ENCODE data around the gene LILRA2.
"Not testable (repeated sequence)": the region's sequence is repeated elsewhere in the genome, so short reads cannot be mapped to it uniquely, and the experiment has no call there.

The LILRA2 gene

DNA sequence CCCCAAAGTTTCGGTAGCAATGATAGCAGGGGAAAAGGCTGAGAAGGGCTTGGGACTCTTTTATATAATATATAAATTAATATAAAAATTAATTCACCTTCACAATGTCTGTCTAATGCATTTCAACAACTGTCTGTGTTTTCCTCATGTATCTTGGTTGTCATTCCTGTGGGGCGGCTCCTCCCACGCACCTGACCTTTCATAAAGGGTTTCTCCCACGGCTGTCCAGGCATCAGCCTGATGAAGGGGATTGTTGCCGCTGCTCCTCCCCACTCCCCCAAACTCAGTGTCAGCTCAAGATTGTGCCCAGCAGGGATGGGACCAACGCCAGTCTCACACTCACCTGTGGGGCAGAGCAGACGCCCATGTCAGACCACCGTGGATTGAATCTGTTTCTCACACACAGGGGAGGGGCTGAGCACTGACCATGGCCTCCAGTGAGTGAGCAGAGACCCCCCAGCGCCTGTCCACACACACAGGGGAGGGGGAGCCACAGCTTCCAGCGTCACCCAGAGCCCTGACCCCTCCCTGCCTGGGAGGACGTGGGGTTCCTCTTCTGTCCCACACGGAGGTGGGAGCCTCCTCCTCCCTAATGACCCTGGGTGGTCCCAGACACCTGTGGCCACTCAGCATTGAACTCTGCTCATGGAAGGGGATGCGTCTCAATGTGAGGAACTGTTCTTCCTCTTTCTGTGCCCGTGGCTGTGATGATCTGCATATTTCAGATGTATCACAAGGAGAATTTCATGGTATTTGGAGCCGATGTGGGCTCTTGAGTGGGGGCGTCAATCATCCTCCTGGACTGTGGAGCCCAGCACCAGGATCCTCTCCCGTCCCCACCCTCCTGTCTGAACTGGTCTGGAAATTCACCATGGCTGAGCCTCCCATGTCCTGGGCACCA, 1.6 kb upstream of the LILRA2 start:
- not testable (repeated sequence) for DNase-seq

- DNase-seq, result no peak
Measured at GRCh38 chr19:54572696-54573311, 786 bp upstream of the LILRA2 start.

- no peak for DNase-seq
Measured at GRCh38 chr19:54574051-54574450, 461 bp downstream of the LILRA2 start.

GRCh38 chr19:54574527-54575056, 1.0 kb downstream of the LILRA2 start:
- DNase-seq, result no peak

DNA sequence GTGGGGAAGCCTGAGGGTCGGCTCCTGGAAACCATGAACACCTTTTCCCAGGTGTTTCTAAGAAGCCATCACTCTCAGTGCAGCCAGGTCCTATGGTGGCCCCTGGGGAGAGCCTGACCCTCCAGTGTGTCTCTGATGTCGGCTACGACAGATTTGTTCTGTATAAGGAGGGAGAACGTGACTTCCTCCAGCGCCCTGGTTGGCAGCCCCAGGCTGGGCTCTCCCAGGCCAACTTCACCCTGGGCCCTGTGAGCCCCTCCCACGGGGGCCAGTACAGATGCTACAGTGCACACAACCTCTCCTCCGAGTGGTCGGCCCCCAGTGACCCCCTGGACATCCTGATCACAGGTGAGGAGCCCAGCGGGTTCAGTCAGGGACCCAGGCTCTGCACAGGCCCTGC, 1.6 kb downstream of the LILRA2 start:
- not testable (repeated sequence) for DNase-seq

GRCh38 chr19:54576411-54576976, 2.9 kb downstream of the LILRA2 start:
- DNase-seq, result no peak

GRCh38 chr19:54577334-54577733, 3.7 kb downstream of the LILRA2 start:
- DNase-seq, result no peak

DNA sequence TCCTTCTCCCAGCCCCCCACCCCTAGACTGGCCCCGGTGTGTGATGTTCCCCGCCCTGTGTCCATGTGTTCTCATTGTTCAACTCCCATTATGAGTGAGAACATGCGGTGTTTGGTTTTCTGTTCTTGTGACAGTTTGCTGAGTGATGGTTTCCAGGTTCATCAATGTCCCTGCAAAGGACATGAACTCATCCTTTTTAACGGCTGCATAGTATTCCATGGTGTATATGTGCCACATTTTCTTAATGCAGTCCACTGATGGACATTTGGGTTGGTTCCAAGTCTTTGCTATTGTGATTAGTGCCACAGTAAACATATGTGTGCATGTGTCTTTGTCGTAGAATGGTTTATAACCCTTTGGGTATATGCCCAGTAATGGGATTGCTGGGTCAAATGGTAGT, 4.7 kb downstream of the LILRA2 start:
- not testable (repeated sequence) for DNase-seq

DNA sequence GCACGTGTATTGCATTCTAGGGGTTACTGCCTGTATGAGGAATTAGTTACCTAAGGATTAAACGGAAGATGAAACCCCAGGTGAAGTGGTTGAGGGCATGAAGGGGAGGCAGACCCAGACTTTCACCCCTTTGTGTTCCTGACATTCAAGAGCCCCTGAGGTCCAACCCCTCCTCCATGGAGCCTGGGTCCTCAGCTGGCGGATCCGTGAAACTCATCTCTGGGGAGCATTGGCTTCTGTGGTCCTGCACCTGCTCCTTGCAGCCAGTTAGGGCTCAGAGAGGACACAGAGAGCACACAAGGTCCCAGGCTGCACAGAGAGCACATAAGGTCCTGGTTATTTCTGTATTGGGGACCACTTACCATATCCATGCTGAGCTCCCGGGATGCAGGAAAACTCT, 12.8 kb downstream of the LILRA2 start:
- no peak for DNase-seq

DNA sequence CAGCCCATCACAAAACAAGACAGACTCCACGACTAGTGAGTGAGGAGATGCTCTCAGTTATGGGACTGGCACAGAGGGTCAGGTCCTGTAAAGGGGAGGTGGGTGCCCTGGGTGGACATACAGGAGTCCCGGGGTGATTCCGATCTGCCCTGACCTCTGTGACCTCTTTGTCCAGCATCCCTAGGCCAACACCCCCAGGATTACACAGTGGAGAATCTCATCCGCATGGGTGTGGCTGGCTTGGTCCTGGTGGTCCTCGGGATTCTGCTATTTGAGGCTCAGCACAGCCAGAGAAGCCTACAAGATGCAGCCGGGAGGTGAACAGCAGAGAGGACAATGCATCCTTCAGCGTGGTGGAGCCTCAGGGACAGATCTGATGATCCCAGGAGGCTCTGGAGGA, 13.4 kb downstream of the LILRA2 start:
- DNase-seq, result no peak

DNA sequence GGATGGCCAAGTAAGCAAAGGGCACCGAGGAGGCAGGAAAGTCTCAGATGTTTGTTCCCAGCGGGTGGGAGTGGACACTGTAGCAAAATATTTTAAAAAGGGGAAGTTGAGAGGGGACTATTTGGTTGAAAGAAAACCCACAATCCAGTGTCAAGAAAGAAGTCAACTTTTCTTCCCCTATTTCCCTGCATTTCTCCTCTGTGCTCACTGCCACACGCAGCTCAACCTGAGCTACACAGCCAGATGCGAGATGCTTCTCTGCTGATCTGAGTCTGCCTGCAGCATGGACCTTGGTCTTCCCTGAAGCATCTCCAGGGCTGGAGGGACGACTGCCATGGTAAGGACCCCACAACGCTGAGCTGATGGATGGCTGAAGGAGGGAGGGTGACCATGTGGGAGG, 19.9 kb downstream of the LILRA2 start, which contains the start of gene LILRA1:
LILRA1 (plus strand) TSS at position 188 of the 400 bp plus-strand sequence. CDS start 613 bp downstream, outside the sequence.
- not testable (repeated sequence) for DNase-seq

DNA sequence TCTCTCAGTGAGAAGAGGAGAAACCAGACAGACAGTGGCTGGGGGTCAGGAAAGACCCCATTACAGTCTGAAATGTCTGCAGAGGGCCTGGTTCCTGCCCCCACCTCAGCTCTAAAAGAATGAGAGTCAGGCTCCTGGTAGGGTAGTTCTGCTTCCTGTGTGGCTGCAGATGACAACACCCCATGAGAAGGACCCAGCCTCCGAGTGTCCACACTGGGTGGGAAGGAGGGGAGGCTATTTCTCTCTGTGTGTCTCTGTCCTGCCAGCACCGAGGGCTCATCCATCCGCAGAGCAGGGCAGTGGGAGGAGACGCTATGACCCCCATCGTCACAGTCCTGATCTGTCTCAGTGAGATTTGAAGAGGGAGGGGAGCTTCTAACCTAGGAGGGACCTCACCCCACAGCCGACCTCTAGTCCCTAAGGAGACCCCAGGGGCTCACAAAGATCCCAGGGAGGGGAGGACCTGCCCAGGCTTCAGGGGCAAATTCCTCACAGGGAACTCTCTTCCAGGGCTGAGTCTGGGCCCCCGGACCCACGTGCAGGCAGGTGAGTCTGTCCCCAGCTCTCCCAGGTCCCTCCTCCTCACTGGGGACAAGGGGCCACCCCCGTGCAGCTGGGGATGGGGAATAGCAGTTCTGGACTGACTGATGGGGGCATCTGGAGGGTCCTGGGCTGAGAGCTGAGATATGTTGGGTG, 20.5 kb downstream of the LILRA2 start:
- not testable (repeated sequence) for DNase-seq

DNA sequence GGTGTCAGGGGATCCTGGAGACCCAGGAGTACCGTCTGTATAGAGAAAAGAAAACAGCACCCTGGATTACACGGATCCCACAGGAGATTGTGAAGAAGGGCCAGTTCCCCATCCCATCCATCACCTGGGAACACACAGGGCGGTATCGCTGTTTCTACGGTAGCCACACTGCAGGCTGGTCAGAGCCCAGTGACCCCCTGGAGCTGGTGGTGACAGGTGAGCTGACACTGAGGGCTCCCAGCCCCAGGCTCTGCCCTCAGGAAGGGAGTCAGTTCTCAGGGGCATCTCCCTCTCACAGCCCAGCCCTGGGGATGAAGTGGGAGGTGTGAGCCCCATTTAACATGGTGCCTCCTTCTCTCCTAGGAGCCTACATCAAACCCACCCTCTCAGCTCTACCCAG, 21.1 kb downstream of the LILRA2 start:
- DNase-seq, result no peak

DNA sequence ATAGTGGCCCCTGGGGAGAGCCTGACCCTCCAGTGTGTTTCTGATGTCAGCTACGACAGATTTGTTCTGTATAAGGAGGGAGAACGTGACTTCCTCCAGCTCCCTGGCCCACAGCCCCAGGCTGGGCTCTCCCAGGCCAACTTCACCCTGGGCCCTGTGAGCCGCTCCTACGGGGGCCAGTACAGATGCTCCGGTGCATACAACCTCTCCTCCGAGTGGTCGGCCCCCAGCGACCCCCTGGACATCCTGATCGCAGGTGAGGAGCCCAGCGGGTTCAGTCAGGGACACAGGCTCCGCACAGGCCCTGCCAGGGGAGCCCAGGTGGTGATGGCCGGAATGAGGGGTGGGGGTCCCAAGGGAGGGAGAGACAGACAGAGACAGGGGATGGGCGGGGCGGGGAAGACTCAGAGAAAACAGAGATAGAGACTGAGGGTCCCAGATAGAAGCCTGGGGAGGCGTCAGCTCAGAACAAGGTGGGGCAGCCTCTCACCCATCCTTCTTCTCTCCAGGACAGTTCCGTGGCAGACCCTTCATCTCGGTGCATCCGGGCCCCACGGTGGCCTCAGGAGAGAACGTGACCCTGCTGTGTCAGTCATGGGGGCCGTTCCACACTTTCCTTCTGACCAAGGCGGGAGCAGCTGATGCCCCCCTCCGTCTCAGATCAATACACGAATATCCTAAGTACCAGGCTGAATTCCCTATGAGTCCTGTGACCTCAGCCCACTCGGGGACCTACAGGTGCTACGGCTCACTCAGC, 22.3 kb downstream of the LILRA2 start:
- DNase-seq, result not testable (repeated sequence)

GRCh38 chr19:54600212-54600611, 26.6 kb downstream of the LILRA2 start:
- no peak for DNase-seq

DNA sequence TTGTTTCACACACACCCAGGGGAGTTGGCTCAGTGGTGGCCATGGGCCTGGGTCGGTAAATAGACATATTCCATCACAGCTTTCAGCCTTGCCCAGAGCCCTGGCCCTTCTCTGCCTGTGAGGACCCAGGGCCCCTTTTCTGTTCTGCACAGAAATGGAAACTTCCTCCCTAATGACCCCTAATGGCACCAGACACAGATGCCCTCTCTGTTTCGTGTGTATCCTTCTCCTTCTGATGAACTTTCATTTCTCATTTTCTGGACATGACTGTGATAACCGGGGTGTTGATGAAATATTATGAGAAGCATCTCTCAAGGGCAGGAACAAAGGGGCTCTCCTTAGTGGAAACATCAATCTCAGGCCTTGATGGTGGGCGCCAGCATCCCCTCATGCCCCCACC, 32.6 kb downstream of the LILRA2 start:
- no peak for DNase-seq

DNA sequence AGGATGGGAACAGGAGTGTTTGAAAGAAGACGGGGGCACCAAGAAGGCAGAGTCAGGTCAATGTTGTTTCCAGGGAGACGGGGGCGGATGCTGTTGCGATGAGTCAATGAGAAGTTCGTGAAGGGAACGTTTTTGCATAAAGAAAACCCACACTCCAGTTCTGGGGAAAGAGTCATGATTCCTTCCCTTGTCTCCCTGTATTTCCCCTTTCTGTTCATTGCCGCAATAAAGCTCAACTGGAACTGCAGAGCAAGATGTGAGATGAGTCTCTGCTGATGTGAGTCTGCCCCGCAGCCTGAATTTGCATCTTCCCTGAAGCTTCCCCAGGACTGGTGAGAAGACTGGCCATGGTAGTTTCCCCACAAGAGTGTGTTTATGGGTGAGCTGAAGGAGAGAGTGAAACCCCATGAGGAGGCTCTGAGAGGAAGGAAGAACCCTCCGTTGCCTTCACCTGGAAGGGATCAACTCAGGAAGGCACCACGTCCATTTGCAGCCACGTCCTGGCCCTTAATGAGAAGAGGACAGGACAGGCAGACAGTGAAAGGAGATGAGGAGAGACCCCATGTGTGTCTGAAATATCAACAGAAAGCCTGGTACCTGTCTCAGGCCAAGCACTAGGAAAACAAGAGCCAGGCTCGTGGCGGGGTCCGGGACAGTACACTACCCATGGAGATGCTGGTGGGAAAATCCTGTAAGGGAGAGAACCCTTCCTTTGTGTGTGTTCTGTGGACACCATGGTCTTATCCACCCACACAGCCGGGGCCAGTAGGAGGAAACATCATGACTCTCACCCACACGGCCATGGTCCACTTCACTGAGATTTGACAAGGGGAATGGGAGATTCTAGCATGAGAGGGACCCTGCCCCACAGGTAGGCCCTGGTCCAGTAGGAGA, 33.5 kb downstream of the LILRA2 start:
- DNase-seq, result no peak

- DNase-seq, result no peak
Measured at GRCh38 chr19:54607785-54608150, 34.2 kb downstream of the LILRA2 start.

GRCh38 chr19:54608205-54608604, 34.6 kb downstream of the LILRA2 start:
- DNase-seq, result no peak

- no peak for DNase-seq
Measured at GRCh38 chr19:54608792-54609191, 35.2 kb downstream of the LILRA2 start.

- DNase-seq, result no peak
Measured at GRCh38 chr19:54609356-54609791, 35.8 kb downstream of the LILRA2 start.

Data from NCI-H1105 treated with DMSO at 0.1 percent for 48 hours (cell line).